A204.1 (cell line): ENCODE results near the gene GYPB.
"Not testable (repeated sequence)": the region's sequence is repeated elsewhere in the genome, so short reads cannot be mapped to it uniquely, and the experiment has no call there.

Experiments used
- FAIRE-seq: peaks from 2 replicates; lab custom pipeline; 2012; peaks lifted over from hg19 to GRCh38; lab: Jason Lieb, UNC

The GYPB gene

GRCh38 chr4:144014808-144015207, 4.4 kb downstream of the GYPB start:
- FAIRE-seq = peak; percentile 72

GRCh38 chr4:144008602-144009001, 10.6 kb downstream of the GYPB start:
- not testable (repeated sequence) for FAIRE-seq

GRCh38 chr4:144007960-144008359, 11.2 kb downstream of the GYPB start:
- not testable (repeated sequence) for FAIRE-seq

GRCh38 chr4:144006200-144006803, 12.9 kb downstream of the GYPB start:
- not testable (repeated sequence) for FAIRE-seq

GRCh38 chr4:144005558-144005953, 13.6 kb downstream of the GYPB start:
- not testable (repeated sequence) for FAIRE-seq

GRCh38 chr4:144004868-144005557, 14.2 kb downstream of the GYPB start:
- FAIRE-seq = not testable (repeated sequence)

GRCh38 chr4:144003890-144004265, 15.3 kb downstream of the GYPB start:
- FAIRE-seq = not testable (repeated sequence)

GRCh38 chr4:144003205-144003889, 15.8 kb downstream of the GYPB start:
- not testable (repeated sequence) for FAIRE-seq

- not testable (repeated sequence) for FAIRE-seq
Observed at GRCh38 chr4:144000331-144000995, 18.7 kb downstream of the GYPB start.

- FAIRE-seq = not testable (repeated sequence)
Observed at GRCh38 chr4:143996193-143996592, 23.0 kb downstream of the GYPB start.

- not testable (repeated sequence) for FAIRE-seq
Observed at GRCh38 chr4:143991761-143992160, 27.4 kb downstream of the GYPB start.

GRCh38 chr4:143990717-143991116, 28.5 kb downstream of the GYPB start:
- FAIRE-seq = not testable (repeated sequence)

GRCh38 chr4:143986180-143986579, 33.0 kb downstream of the GYPB start:
- FAIRE-seq = no peak

- not testable (repeated sequence) for FAIRE-seq
Observed at GRCh38 chr4:143980776-143981175, 38.4 kb downstream of the GYPB start.

- not testable (repeated sequence) for FAIRE-seq
Observed at GRCh38 chr4:143975527-143975926, 43.7 kb downstream of the GYPB start.

GRCh38 chr4:143974021-143974420, 45.2 kb downstream of the GYPB start:
- not testable (repeated sequence) for FAIRE-seq

- FAIRE-seq = no peak
Observed at GRCh38 chr4:143961075-143961474, 58.1 kb downstream of the GYPB start.

- not testable (repeated sequence) for FAIRE-seq
Observed at GRCh38 chr4:143955306-143955705, 63.9 kb downstream of the GYPB start.

GRCh38 chr4:143951458-143951972, 67.7 kb downstream of the GYPB start:
- FAIRE-seq = not testable (repeated sequence)

GRCh38 chr4:143950967-143951366, 68.2 kb downstream of the GYPB start:
- FAIRE-seq = not testable (repeated sequence)

- FAIRE-seq = not testable (repeated sequence)
Observed at GRCh38 chr4:143950185-143950584, 69.0 kb downstream of the GYPB start.

- not testable (repeated sequence) for FAIRE-seq
Observed at GRCh38 chr4:143947493-143947892, 71.7 kb downstream of the GYPB start.
